PC-3 (cell line): ENCODE results near the gene CARMIL1.

Experiments used
- CTCF ChIP-seq: fragments of 300-600 bp; sonication (generic); conservative IDR thresholded peaks from 2 replicates; pipeline ENCODE4 v1.5.1; 2017; ENCODE audit warnings: antibody characterized with exemption, low read depth, mild to moderate bottlenecking, low read length
- EZH2 ChIP-seq: fragments of 300-600 bp; sonication (generic); IDR thresholded peaks from one replicate; pipeline ENCODE4 v1.6.1; 2017; ENCODE audit warnings: antibody characterized with exemption, mild to moderate bottlenecking, low read length; ENCODE audit not compliant: unreplicated experiment
- EZH2phosphoT487 ChIP-seq: fragments of 300-600 bp; sonication (generic); IDR thresholded peaks from 2 replicates; pipeline ENCODE4 v1.6.1; 2018; ENCODE audit warnings: mild to moderate bottlenecking, antibody characterized with exemption, low read length, borderline replicate concordance

GRCh38 chr6:25454136-25454535 is 175.0 kb downstream of the CARMIL1 start:
- TF ChIP-seq CTCF, result no peak
- no peak for TF ChIP-seq EZH2
- no peak for TF ChIP-seq EZH2phosphoT487
